DOHH2 (cell line): ENCODE data around the gene AURKB.

Experiments
- H3F3A ChIP-seq: fragments of 200-600 bp; sonication (generic), shearing (Covaris generic); 2 replicates; pipeline ENCODE4 v1.6.0; 2016; ENCODE audit warnings: antibody characterized with exemption, mild to moderate bottlenecking; ENCODE audit not compliant: control insufficient read depth, insufficient read depth
- H3K27ac ChIP-seq: fragments of 200-600 bp; sonication (generic); 2 replicates; pipeline ENCODE4 v1.5.1; 2014; ENCODE audit warnings: low read depth, mild to moderate bottlenecking, low read length, moderate library complexity
- H3K27me3 ChIP-seq: fragments of 200-600 bp; sonication (generic); 2 replicates; pipeline ENCODE4 v1.6.1; 2014; ENCODE audit warnings: mild to moderate bottlenecking, low read length, mixed read lengths; ENCODE audit not compliant: control insufficient read depth
- H3K36me3 ChIP-seq: fragments of 200-600 bp; sonication (generic); 2 replicates; pipeline ENCODE4 v1.6.1; 2014; ENCODE audit warnings: mild to moderate bottlenecking, low read length, moderate library complexity, mixed read lengths; ENCODE audit not compliant: control insufficient read depth
- H3K4me1 ChIP-seq: fragments of 200-600 bp; sonication (generic); 2 replicates; pipeline ENCODE4 v1.6.1; 2014; ENCODE audit warnings: mild to moderate bottlenecking, low read length, mixed read lengths; ENCODE audit not compliant: control insufficient read depth
- H3K4me2 ChIP-seq: fragments of 200-600 bp; sonication (generic); 2 replicates; pipeline ENCODE4 v1.6.0; 2014; ENCODE audit warnings: mild to moderate bottlenecking, low read length, moderate library complexity
- H3K4me3 ChIP-seq: fragments of 200-600 bp; sonication (generic); 2 replicates; pipeline ENCODE4 v1.5.1; 2014; ENCODE audit warnings: mild to moderate bottlenecking, low read length, mixed read lengths
- H3K79me2 ChIP-seq: fragments of 200-600 bp; sonication (generic); 2 replicates; pipeline ENCODE4 v1.6.1; 2014; ENCODE audit warnings: mild to moderate bottlenecking, low read length, mixed read lengths; ENCODE audit not compliant: control insufficient read depth
- H3K9me2 ChIP-seq: fragments of 200-600 bp; sonication (generic); replicated peaks from 2 replicates; pipeline ENCODE4 v1.6.1; 2014; ENCODE audit warnings: mild to moderate bottlenecking, low read length, mixed read lengths; ENCODE audit not compliant: control insufficient read depth
- H3K9me3 ChIP-seq: fragments of 200-600 bp; sonication (generic); 2 replicates; pipeline ENCODE4 v1.6.1; 2014; ENCODE audit warnings: antibody characterized with exemption, low read length, mixed read lengths; ENCODE audit not compliant: control insufficient read depth, insufficient read depth
- H4K20me1 ChIP-seq: fragments of 200-600 bp; sonication (generic); 2 replicates; pipeline ENCODE4 v1.6.0; 2014; ENCODE audit warnings: low read depth, mild to moderate bottlenecking, antibody characterized with exemption, low read length, moderate library complexity; ENCODE audit not compliant: control insufficient read depth, insufficient read depth
- EZH2phosphoT487 ChIP-seq: fragments of 200-600 bp; sonication (generic); IDR thresholded peaks from 2 replicates; pipeline ENCODE4 v1.6.1; 2017; ENCODE audit warnings: borderline replicate concordance, mild to moderate bottlenecking, antibody characterized with exemption, low read length, moderate library complexity, mixed read lengths
- TF ChIP-seq, protein P1 (sequence below): fragments of 200-600 bp; sonication (generic); IDR thresholded peaks from one replicate; pipeline ENCODE4 v1.5.1; 2014; ENCODE audit warnings: antibody characterized with exemption, mild to moderate bottlenecking, low read depth, low read length; ENCODE audit not compliant: poor library complexity, severe bottlenecking

Gene AURKB

DNA sequence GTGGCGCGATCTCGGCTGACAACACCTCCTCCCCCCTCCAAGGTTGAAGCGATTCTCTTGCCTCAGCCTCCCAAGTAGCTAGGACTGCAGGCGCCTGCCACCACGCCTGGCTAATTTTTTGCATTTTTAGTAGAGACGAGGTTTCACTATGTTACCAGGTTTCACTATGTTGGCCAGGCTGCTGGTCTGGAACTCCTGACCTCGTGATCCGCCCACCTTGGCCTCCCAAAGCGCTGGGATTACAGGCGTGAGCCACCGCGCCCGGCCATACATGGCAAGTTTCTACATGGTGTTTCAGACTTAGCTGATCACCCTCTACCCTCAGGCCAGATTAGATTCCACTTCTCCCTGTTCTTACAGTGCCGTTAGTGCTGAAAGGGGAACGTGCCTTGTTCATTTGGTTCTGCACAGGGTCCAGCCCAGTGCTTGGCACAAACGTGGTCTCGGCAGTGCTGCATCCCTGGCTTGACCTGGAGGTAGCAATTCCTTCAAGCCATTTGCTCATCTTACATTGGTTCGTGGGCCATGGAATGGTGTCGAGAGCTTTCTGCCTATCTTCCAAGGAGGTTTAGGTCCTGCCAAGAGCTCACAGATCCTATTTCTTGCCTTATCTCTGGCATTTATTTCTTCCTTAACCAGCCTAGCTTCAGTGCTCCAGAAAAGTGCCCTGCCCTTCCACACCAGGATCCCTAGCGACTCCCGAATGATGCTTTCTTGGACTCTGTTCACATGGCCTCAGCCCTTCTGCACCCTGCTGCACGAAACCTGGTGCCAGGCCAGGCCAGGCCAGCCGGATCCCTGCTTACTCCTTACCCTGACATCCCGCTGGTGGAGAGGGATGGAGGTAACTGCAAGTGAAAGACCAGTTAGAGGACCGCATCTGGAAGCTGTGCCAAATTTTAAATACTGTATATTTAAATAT lies 14.8 kb upstream of the AURKB start:
- Histone ChIP-seq H3F3A (peaks cover 37% of the 10 kb centered on the region), H4K20me1 (no peaks in the 10 kb centered on the region), H3K4me2 (no peak overlapping the region), H3K27me3 (no peaks in the 10 kb centered on the region), H3K36me3 (peaks cover 39% of the 10 kb centered on the region), H3K4me3 (no peak overlapping the region), H3K79me2 (no peaks in the 10 kb centered on the region), H3K4me1 (peaks cover 54% of the 10 kb centered on the region), H3K9me2 (no peaks in the 10 kb centered on the region), H3K9me3 (no peaks in the 10 kb centered on the region), H3K27ac (no peak overlapping the region)
- no peak for TF ChIP-seq EZH2phosphoT487
- TF ChIP-seq, protein P1, sequence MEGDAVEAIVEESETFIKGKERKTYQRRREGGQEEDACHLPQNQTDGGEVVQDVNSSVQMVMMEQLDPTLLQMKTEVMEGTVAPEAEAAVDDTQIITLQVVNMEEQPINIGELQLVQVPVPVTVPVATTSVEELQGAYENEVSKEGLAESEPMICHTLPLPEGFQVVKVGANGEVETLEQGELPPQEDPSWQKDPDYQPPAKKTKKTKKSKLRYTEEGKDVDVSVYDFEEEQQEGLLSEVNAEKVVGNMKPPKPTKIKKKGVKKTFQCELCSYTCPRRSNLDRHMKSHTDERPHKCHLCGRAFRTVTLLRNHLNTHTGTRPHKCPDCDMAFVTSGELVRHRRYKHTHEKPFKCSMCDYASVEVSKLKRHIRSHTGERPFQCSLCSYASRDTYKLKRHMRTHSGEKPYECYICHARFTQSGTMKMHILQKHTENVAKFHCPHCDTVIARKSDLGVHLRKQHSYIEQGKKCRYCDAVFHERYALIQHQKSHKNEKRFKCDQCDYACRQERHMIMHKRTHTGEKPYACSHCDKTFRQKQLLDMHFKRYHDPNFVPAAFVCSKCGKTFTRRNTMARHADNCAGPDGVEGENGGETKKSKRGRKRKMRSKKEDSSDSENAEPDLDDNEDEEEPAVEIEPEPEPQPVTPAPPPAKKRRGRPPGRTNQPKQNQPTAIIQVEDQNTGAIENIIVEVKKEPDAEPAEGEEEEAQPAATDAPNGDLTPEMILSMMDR, result no peak

DNA sequence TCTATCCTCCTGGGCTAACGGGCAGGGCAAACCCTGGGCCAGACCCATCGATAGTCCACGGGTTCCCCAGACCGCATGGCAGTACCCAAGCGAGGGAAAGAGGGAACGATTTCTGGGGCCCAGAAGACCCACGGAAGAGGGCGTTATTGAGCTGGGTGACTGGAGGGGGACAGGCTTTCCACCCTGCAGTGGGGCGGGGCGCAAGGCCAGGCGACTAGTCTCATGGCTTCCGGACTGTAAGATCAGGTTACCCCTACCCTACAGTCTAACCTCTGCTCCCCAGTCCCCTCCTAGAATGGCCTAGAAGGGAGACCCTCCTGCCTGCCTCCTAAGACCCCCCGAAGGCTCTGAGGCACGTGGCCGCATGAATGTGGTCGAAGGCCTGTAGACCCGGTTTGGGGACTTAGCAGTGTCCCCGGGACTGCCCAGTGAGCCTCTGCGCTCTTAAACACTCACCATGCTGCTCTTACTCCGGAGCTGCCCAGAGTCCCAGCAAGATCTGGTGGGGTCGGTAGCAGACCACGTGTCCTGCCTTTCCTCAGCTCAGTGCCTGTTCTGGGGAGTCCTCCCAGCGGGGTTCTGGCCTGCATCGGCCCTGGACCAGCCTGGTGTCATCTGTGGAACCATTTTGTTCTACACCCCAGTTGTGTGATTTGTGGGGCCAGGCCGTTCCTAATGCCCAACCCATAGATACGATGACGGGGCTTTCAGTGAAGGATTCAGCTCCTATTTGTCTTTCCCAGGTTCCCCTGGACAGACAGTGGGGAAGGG lies 13.2 kb upstream of the AURKB start:
- Histone ChIP-seq H3K79me2 (no peaks in the 10 kb centered on the region), H4K20me1 (no peaks in the 10 kb centered on the region), H3K9me3 (no peaks in the 10 kb centered on the region), H3K4me2 (peak overlapping the region; percentile 98), H3K27ac (peak overlapping the region; percentile 88), H3K9me2 (no peaks in the 10 kb centered on the region), H3K36me3 (peaks cover 23% of the 10 kb centered on the region), H3K4me3 (peak overlapping the region; percentile 99), H3K27me3 (no peaks in the 10 kb centered on the region), H3F3A (peaks cover 38% of the 10 kb centered on the region), H3K4me1 (peaks cover 54% of the 10 kb centered on the region)
- no peak for TF ChIP-seq EZH2phosphoT487
- TF ChIP-seq, protein P1, result peak; percentile 70

DNA sequence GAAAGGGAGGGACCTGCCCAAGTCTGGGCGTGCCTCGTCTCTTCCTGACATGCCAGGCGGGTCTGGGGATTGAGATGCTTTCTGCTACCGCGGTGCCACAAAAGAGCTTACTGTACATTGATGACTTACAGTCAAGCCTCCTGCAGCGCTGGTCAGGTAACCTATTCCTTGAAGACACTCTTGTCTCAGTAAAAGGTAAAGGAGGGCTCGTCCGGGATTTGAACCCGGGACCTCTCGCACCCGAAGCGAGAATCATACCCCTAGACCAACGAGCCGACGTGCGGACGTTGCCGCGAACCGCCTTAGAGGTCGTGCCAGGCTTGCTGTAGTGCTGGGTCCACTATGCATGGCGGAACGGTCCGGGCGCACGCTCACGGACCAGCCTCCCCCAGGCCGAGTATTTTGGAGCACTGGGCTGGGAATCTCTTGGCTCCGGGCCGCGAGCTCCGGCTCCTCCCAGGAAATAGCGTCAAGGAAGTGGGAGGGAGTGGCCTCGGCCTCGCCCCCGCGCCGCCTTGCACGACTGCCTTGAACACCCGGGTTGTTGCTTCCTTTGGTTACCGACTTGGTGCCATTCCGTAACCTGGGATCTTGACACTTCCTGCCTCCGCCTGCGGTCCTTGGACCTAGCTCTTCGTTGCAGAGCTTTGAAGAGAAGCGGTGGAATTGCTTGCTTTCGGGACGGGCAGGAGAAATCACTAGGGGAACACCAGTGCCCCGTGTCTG lies 12.4 kb upstream of the AURKB start:
- Histone ChIP-seq H3K79me2 (no peaks in the 10 kb centered on the region), H3K27ac (peak overlapping the region; percentile 88), H3K4me3 (peak overlapping the region; percentile 99), H3F3A (peaks cover 38% of the 10 kb centered on the region), H3K4me1 (peaks cover 50% of the 10 kb centered on the region), H3K9me2 (no peaks in the 10 kb centered on the region), H3K4me2 (peak overlapping the region; percentile 98), H3K27me3 (no peaks in the 10 kb centered on the region), H3K9me3 (no peaks in the 10 kb centered on the region), H4K20me1 (no peaks in the 10 kb centered on the region), H3K36me3 (peaks cover 16% of the 10 kb centered on the region)
- TF ChIP-seq, protein P1, result no peak
- no peak for TF ChIP-seq EZH2phosphoT487
